Panc1 (cell line): Measurements from ENCODE around the gene CD226. TPM values are rescaled to one million over a fixed set of nuclear protein-coding genes. Genes with fewer than 3 reads are reported as not detected.

Source experiments
- ATAC-seq: fragments of 200-7000 bp; cut with Tn5 transposase; 2 replicates; pipeline ENCODE4 v1.9.1; 2020; ENCODE audit warnings: mild to moderate bottlenecking, moderate library complexity
- BruUV-seq: library from RNA; stranded (reverse); fragments of 400-500 nt; replicated peaks from 2 replicates; lab custom pipeline; 2021; lab: Mats Ljungman, UMichigan
- CTCF ChIA-PET: fragments of 300-600 bp; sonication (Branson Sonifier 250); formaldehyde crosslinking; loops from one replicate; lab custom pipeline; 2022; ENCODE audit warnings: antibody characterized with exemption; lab: Charles Lee
- POLR2A ChIA-PET: fragments of 300-600 bp; sonication (Branson Sonifier 250); formaldehyde crosslinking; loops from one replicate; lab custom pipeline; 2022; ENCODE audit warnings: antibody characterized with exemption; lab: Charles Lee
- DNase-seq: peaks from one replicate; pipeline ENCODE4 v3.0.0-alpha.2; 2010; ENCODE audit warnings: low read depth, low spot score
- H3K27ac ChIP-seq: 2 replicates; pipeline ENCODE4 v1.5.1; 2011; ENCODE audit warnings: mild to moderate bottlenecking, low read length, inconsistent platforms
- H3K27me3 ChIP-seq: fragments of 200-500 bp; sonication (Bioruptor generic); 2 replicates; pipeline ENCODE4 v1.6.0; 2014; ENCODE audit warnings: low read length, inconsistent platforms; ENCODE audit not compliant: control insufficient read depth, insufficient read depth
- H3K36me3 ChIP-seq: fragments of 200-500 bp; sonication (Bioruptor generic); 2 replicates; pipeline ENCODE4 v1.5.1; 2014; ENCODE audit warnings: inconsistent platforms, mild to moderate bottlenecking, low read length, moderate library complexity; ENCODE audit not compliant: control insufficient read depth, insufficient read depth
- H3K4me1 ChIP-seq: 2 replicates; pipeline ENCODE4 v1.5.1; 2011; ENCODE audit warnings: inconsistent platforms, mild to moderate bottlenecking, low read length, moderate library complexity; ENCODE audit not compliant: control insufficient read depth, insufficient read depth
- H3K4me3 ChIP-seq, 2 experiments: 2 replicates each; pipeline ENCODE4 v1.5.1; 2011 to 2012; ENCODE audit warnings: low read depth in 2 of 2, low read length in 2 of 2, mild to moderate bottlenecking in 2 of 2, inconsistent platforms in 1 of 2, moderate library complexity in 1 of 2
- H3K9me3 ChIP-seq: fragments of 200-500 bp; sonication (Bioruptor generic); 2 replicates; pipeline ENCODE4 v1.5.1; 2014; ENCODE audit warnings: low read depth, mild to moderate bottlenecking, inconsistent platforms, low read length, moderate library complexity; ENCODE audit not compliant: control insufficient read depth, insufficient read depth
- CTCF ChIP-seq: fragments of 450-650 bp; IDR thresholded peaks from 2 replicates; pipeline ENCODE4 v1.5.1; 2017; ENCODE audit warnings: mild to moderate bottlenecking
- POLR2AphosphoS5 ChIP-seq: IDR thresholded peaks from 2 replicates; pipeline ENCODE4 v1.6.1; 2012; ENCODE audit warnings: mild to moderate bottlenecking, low read depth, low read length, moderate library complexity
- SIN3A ChIP-seq: IDR thresholded peaks from 2 replicates; pipeline ENCODE4 v1.6.1; 2012; ENCODE audit warnings: low read depth, mild to moderate bottlenecking, low read length, moderate library complexity, borderline replicate concordance; ENCODE audit not compliant: insufficient read depth
- TCF7L2 ChIP-seq: IDR thresholded peaks from 2 replicates; pipeline ENCODE4 v1.6.1; 2011; ENCODE audit warnings: mild to moderate bottlenecking, low read depth, low read length, inconsistent platforms
- in situ Hi-C: cut with HindIII; loops from 2 replicates; pipeline ENCODE4 v1.10.0; 2016; ENCODE audit warnings: low sequenced_read_pairs, low pct_unique_long_range_greater_than_20kb
- intact Hi-C: fragments of 100-400 bp; cut with micrococcal nuclease; formaldehyde crosslinking; loops from one replicate; pipeline ENCODE4 v1.10.0; 2022; ENCODE audit not compliant: unreplicated experiment
- total RNA-seq: library from RNA; stranded (reverse); gene quantifications from one replicate; pipeline ENCODE4 v1.2.1, GENCODE V29; 2021; ENCODE audit not compliant: unreplicated experiment
- TF ChIP-seq, protein P1 (sequence below), 2 experiments: IDR thresholded peaks; 2 replicates each; pipeline ENCODE4 v1.6.1; 2011 to 2012; ENCODE audit warnings: low read depth in 2 of 2, control low read depth in 1 of 2, low read length in 1 of 2, mild to moderate bottlenecking in 1 of 2, moderate library complexity in 1 of 2; ENCODE audit not compliant: insufficient read depth in 1 of 2

CD226 gene
- total RNA-seq, 1 experiment from 2014 or later: 0.95 TPM

- ATAC-seq (no peak), DNase-seq (no peak)
- no peaks in the 10 kb centered on the region for H3K27me3 ChIP-seq
- no peak for TF ChIP-seq POLR2AphosphoS5
- no peak for TF ChIP-seq SIN3A
- TF ChIP-seq TCF7L2: no peak
- TF ChIP-seq, protein P1, sequence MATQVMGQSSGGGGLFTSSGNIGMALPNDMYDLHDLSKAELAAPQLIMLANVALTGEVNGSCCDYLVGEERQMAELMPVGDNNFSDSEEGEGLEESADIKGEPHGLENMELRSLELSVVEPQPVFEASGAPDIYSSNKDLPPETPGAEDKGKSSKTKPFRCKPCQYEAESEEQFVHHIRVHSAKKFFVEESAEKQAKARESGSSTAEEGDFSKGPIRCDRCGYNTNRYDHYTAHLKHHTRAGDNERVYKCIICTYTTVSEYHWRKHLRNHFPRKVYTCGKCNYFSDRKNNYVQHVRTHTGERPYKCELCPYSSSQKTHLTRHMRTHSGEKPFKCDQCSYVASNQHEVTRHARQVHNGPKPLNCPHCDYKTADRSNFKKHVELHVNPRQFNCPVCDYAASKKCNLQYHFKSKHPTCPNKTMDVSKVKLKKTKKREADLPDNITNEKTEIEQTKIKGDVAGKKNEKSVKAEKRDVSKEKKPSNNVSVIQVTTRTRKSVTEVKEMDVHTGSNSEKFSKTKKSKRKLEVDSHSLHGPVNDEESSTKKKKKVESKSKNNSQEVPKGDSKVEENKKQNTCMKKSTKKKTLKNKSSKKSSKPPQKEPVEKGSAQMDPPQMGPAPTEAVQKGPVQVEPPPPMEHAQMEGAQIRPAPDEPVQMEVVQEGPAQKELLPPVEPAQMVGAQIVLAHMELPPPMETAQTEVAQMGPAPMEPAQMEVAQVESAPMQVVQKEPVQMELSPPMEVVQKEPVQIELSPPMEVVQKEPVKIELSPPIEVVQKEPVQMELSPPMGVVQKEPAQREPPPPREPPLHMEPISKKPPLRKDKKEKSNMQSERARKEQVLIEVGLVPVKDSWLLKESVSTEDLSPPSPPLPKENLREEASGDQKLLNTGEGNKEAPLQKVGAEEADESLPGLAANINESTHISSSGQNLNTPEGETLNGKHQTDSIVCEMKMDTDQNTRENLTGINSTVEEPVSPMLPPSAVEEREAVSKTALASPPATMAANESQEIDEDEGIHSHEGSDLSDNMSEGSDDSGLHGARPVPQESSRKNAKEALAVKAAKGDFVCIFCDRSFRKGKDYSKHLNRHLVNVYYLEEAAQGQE (IDR thresholded peaks at IDR 0.05; ENCODE audit: insufficient read depth in 1 of 2, low read depth in 2 of 2, low read length in 1 of 2): no peak
- TF ChIP-seq CTCF: no peak
- no peaks in the 10 kb centered on the region for H3K4me1 ChIP-seq
- CTCF ChIA-PET: no interaction called here
- no peak overlapping the region for H3K4me3 ChIP-seq
- H3K27ac ChIP-seq: no peak overlapping the region
- no TSS peak for BruUV-seq
- intact Hi-C loops (no loop called here), in situ Hi-C loops (no loop called here)
- POLR2A ChIA-PET: no interaction called here
- no peaks in the 10 kb centered on the region for H3K36me3 ChIP-seq
- H3K9me3 ChIP-seq: no peaks in the 10 kb centered on the region
These were observed 60.4 kb downstream of the CD226 start for GRCh38 chr18:69887256-69887655.

DNA sequence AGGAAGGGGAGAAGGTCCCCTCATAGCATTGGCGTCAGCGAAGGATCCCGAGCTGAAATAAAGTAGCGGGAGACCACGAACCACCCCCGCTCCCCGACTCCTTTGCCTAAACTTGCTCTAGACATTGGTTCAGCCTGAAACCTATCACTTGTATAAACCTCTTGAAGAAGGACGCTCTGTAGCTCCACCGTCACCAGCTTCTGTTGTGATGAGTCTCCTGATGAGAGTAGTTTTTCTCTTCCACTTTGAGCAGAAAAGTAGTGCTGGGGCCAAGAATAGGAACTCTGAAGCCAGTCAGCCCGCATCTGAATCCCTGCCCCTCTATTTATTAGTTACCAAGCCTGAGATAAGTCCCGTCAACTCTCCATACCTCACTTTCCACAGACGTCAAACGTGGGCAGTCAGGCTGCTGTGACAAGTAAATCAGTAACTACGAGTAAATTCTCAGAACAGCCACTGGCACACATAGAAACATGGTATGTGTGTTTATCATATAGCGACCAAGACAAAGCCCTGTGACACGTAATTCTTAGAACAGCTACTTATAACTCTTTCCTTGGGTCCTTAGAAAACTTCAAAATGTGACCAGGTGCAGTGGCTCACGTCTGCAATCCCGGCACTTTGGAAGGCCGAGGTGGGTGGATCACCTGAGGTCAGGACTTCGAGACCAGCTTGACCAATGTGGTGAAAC is 61.7 kb downstream of the CD226 start:
- no peaks in the 10 kb centered on the region for H3K9me3 ChIP-seq
- no peak for ATAC-seq
- TF ChIP-seq POLR2AphosphoS5 (no peak), TCF7L2 (no peak), CTCF (no peak), SIN3A (no peak)
- TF ChIP-seq, protein P1 (IDR thresholded peaks at IDR 0.05; ENCODE audit: insufficient read depth in 1 of 2, low read depth in 2 of 2, low read length in 1 of 2): no peak
- BruUV-seq: no TSS peak
- H3K4me3 ChIP-seq: no peak overlapping the region
- no peaks in the 10 kb centered on the region for H3K27me3 ChIP-seq
- ChIA-PET CTCF (no interaction called here), POLR2A (no interaction called here)
- intact Hi-C loops: no loop called here
- H3K36me3 ChIP-seq: no peaks in the 10 kb centered on the region
- no peaks in the 10 kb centered on the region for H3K4me1 ChIP-seq
- in situ Hi-C loops: no loop called here
- H3K27ac ChIP-seq: no peak overlapping the region
- DNase-seq: no peak
